ENCODE data around the gene NLRP6. TPM values are rescaled to one million over a fixed set of nuclear protein-coding genes. Genes with fewer than 3 reads are reported as not detected.

NLRP6 gene
- total and polyA plus RNA-seq, 2 of the 4 experiments (the other 2 are of a cell fraction): not detected

DNA sequence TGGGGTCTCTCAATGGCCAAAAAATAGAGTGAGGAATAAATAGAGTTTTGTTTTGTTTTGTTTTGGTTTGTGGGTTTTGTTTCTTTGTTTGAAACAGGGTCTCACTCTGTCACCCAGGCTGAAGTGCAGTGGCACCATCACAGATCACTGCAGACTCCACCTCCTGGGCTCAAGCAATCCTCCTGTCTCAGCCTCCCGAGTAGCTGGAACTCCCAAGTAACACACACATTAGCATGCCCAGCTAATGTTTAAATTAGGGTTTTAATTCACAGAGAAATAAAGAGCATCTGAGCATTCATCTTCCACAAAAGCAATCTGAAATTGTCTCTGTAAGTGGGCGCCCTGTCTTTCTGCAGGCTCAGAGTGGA, 51.7 kb downstream of the NLRP6 start:
- no peak overlapping the region for H2AFZ ChIP-seq (replicated peaks; ENCODE audit: low read length, poor library complexity)
- POLR2A ChIA-PET (ENCODE audit: unreplicated experiment): no interaction called here
- intact Hi-C loops (cut with micrococcal nuclease) (no loop called here), in situ Hi-C loops (cut with MboI; ENCODE audit: low sequenced_read_pairs) (no loop called here), dilution Hi-C loops (cut with HindIII; ENCODE audit: low sequenced_read_pairs, unreplicated experiment) (no loop called here)
- no peaks in the 10 kb centered on the region for H3K9me3 ChIP-seq (ENCODE audit: control insufficient read depth, insufficient read depth, low read length)
- H4K91ac ChIP-seq (ENCODE audit: insufficient read depth, low read depth, low read length): no peak overlapping the region
- H2BK5ac ChIP-seq (ENCODE audit: low read depth, low read length, poor library complexity, severe bottlenecking): no peak overlapping the region
- no peaks in the 10 kb centered on the region for H3K9me1 ChIP-seq (ENCODE audit: insufficient read depth, low read length)
- no peak overlapping the region for H3K9ac ChIP-seq (ENCODE audit: low read depth, low read length)
- H4K5ac ChIP-seq (ENCODE audit: low read depth, low read length): no peak overlapping the region
- TF ChIP-seq MXI1 (IDR thresholded peaks at IDR 0.05; ENCODE audit: borderline replicate concordance, low read depth, low read length) (no peak), SMC3 (IDR thresholded peaks at IDR 0.05; ENCODE audit: low read depth, low read length) (no peak), FOS (IDR thresholded peaks at IDR 0.05; ENCODE audit: low read depth, low read length) (no peak), MAFK (IDR thresholded peaks at IDR 0.05; ENCODE audit: low read depth, low read length) (no peak), CEBPB (IDR thresholded peaks at IDR 0.05; ENCODE audit: low read depth, low read length) (no peak), RAD21 (IDR thresholded peaks at IDR 0.05; ENCODE audit: low read length) (no peak), NFE2L2 (IDR thresholded peaks at IDR 0.05; ENCODE audit: low read depth, low read length) (no peak), MAZ (IDR thresholded peaks at IDR 0.05; ENCODE audit: borderline replicate concordance, low read depth, low read length) (no peak)
- TF ChIP-seq, protein P1, sequence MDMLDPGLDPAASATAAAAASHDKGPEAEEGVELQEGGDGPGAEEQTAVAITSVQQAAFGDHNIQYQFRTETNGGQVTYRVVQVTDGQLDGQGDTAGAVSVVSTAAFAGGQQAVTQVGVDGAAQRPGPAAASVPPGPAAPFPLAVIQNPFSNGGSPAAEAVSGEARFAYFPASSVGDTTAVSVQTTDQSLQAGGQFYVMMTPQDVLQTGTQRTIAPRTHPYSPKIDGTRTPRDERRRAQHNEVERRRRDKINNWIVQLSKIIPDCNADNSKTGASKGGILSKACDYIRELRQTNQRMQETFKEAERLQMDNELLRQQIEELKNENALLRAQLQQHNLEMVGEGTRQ (IDR thresholded peaks at IDR 0.05; ENCODE audit: low read depth, low read length): no peak
- TF ChIP-seq, protein P2, sequence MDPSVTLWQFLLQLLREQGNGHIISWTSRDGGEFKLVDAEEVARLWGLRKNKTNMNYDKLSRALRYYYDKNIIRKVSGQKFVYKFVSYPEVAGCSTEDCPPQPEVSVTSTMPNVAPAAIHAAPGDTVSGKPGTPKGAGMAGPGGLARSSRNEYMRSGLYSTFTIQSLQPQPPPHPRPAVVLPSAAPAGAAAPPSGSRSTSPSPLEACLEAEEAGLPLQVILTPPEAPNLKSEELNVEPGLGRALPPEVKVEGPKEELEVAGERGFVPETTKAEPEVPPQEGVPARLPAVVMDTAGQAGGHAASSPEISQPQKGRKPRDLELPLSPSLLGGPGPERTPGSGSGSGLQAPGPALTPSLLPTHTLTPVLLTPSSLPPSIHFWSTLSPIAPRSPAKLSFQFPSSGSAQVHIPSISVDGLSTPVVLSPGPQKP (IDR thresholded peaks at IDR 0.05; ENCODE audit: borderline replicate concordance, low read depth, low read length): no peak
- H3K4me2 ChIP-seq (ENCODE audit: low read depth, low read length): no peak overlapping the region
- H3K4me3 ChIP-seq (ENCODE audit: insufficient read depth, low read depth, low read length): no peak overlapping the region
- 100% methylated on average over 1 of the region's 2 CpGs; no CpG with 5 or more reads in 1 of the 2 experiments for WGBS, 2 experiments (ENCODE audit: extremely low coverage in 2 of 2, insufficient read length in 1 of 2)
- H3K4ac ChIP-seq (ENCODE audit: low read depth, low read length): no peak overlapping the region
- CTCF ChIA-PET: no interaction called here
- no peak overlapping the region for H2AK9ac ChIP-seq (replicated peaks; ENCODE audit: low read depth, low read length, poor library complexity)
- no peaks in the 10 kb centered on the region for H4K20me1 ChIP-seq (ENCODE audit: insufficient read depth, low read length)
- H3K27ac ChIP-seq (ENCODE audit: insufficient read depth, low read length): no peak overlapping the region
- H3K4me1 ChIP-seq (ENCODE audit: control insufficient read depth, insufficient read depth, low read length): peaks cover 7% of the 10 kb centered on the region
- DNase-seq: no peak
- no peak overlapping the region for H2BK120ac ChIP-seq (ENCODE audit: low read depth, low read length)
- ATAC-seq (ENCODE audit: low read depth): no peak
- H3K27me3 ChIP-seq (ENCODE audit: control insufficient read depth, insufficient read depth, low read length): no peaks in the 10 kb centered on the region
- H3K23ac ChIP-seq (ENCODE audit: low read depth, low read length): no peak overlapping the region
- H3K79me1 ChIP-seq (ENCODE audit: low read depth in 1 of 2, low read length in 2 of 2): no peaks in the 10 kb centered on the region
- H3K36me3 ChIP-seq (ENCODE audit: control insufficient read depth, insufficient read depth, low read length): no peaks in the 10 kb centered on the region
- H2AK5ac ChIP-seq (ENCODE audit: low read depth, low read length): no peak overlapping the region
- no TSS peak for BruUV-seq (replicated peaks)
- no peak overlapping the region for H2BK20ac ChIP-seq (ENCODE audit: low read depth, low read length)
- no peak overlapping the region for H4K8ac ChIP-seq (ENCODE audit: low read depth in 2 of 2, low read length in 2 of 2)
- no peak overlapping the region for H2BK15ac ChIP-seq (ENCODE audit: low read depth, low read length)
- H3K14ac ChIP-seq (replicated peaks; ENCODE audit: low read depth, low read length): no peak overlapping the region
- H3K18ac ChIP-seq (ENCODE audit: low read depth, low read length): no peak overlapping the region
- no peak overlapping the region for H3K56ac ChIP-seq (ENCODE audit: extremely low read depth, insufficient read depth, low read length)
